Inflammatory macrophage treated with lipopolysaccharide for 4 hours (primary cell): ENCODE data around the gene CPE.
A peak's percentile ranks its signal among the peaks of the same experiment; 100 is the strongest.
"Not testable (repeated sequence)": the region's sequence is repeated elsewhere in the genome, so short reads cannot be mapped to it uniquely, and the experiment has no call there.

ENCODE experiments used
- DNase-seq: peaks from one replicate; pipeline ENCODE4 v3.0.0-alpha.2; 2020

CPE gene

GRCh38 chr4:165378745-165379677, at the start of gene CPE:
CPE (plus strand) TSS chr4:165379008; CDS start chr4:165379222, 214 bp downstream.
- DNase-seq, result peak; percentile 70

DNA sequence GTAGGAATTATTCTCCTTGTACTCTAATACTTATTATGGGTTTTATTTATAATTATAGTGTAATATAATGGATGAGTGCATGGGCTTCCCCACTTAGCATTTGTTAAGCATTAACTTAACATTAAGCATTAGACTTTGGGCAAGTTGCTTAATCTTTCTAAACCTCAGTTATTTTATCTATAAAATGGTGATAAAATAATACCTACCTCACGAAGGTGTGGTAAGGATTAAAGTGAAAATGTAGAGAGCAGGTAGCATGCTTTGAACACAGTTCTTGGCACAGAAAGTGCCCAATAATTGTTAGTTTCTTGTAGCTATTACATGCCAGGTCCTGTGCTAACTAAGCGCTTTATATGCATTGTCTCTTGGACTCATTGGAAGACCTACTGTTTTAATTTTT, 48.7 kb upstream of the CPE start:
- no peak for DNase-seq

- DNase-seq, result no peak
Observed at GRCh38 chr4:165330666-165331065, 48.1 kb upstream of the CPE start.

DNA sequence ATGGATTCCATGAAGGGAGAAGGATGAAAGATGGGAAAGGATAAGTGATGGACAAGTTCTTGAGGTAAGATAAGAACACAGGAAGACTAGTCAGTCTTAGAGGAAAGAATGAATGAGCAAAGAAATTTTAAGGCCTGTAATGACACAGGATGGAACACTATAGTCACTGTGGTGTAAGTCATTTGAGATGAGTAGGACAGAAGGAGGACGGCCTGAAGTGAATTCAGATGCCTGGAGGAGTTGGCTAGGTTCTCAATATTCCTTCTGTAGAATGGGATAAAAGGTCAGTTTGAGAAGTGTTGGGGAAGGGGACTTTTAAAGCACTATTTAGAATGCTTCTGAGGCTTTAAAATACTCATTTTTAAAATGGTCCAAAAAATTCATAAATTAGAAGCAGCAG, 47.4 kb upstream of the CPE start:
- no peak for DNase-seq

DNA sequence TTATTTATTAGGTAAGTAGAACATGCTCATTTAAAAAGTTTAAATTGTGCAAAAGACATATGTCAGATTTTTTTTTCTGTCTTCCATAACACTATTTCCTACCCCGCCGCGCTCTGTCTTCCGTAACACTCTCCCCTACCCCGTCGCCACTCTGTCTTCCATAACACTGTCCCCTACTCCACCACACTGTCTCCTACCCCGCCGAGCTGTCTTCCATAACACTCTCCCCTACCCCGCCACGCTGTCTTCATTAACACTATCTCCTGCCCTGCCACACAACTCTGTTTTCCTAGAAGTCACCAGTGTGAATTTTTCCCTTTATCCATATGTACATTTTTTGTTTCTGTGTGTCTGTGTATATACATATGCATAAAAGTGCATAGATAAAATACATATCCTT, 47.0 kb upstream of the CPE start:
- no peak for DNase-seq

GRCh38 chr4:165332502-165332901, 46.3 kb upstream of the CPE start:
- DNase-seq, result no peak

DNA sequence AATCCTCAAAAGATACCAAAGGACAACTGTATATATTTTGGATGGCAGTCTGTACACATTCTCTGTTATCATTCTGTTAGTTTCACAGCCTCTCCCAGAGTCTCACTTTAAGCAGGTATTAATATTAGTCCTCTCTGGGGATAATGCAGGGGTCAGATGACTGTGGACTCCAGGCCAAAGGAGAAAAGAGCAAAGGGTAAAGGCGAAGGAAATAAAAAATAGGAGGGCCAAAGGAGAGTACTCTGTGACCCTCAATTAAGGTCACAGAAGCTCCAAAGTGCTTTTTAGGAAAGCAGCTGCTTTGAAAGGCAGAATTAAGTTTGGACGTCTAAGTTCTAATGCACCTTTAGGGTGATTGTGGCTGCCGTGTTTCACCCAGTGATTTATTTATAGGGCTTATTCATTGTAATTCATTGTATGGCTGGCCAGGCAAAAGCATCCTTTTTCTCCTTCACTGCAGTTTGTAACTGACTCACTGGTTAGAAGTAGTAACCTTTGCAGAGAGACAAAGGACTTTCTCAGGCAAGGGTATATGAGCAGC, 43.6 kb upstream of the CPE start:
- no peak for DNase-seq

DNA sequence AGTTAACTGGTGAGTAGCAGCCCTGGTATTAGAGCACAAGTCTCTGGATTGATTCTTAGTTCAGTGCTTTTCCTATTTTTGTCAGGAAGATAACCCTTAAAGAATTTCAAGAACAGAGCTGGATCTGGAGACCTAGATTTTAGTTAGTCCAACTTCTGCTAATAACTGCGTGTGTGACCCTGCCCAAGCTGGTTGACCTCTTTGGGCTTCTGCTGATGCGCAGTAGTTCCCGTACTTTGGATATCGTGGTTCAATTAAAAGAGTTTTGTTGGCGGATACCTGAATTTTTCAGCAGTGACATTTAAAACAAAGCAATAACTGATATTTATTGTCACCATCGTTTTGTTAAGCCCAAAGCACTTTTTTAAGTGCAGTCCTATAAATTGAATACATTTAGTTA, 42.1 kb upstream of the CPE start:
- no peak for DNase-seq

DNA sequence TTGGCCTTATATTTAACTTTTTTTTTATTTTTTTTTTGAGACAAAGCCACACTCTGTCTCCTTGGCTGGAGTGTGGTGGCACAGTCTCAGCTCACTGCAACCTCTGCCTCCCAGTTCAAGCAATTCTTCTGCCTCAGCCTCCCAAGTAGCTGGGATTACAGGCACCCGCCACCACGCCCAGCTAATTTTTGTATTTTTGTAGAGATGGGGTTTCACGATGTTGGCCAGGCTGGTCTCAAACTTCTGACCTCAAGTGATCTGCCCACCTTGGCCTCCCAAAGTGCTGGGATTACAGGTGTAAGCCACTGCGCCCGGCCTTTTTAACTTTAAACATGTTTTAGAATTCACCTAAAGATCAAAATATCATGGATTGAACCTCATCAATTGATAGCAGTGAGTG, 36.5 kb upstream of the CPE start:
- DNase-seq, result not testable (repeated sequence)

GRCh38 chr4:165343353-165344191, 35.2 kb upstream of the CPE start:
- DNase-seq, result no peak

DNA sequence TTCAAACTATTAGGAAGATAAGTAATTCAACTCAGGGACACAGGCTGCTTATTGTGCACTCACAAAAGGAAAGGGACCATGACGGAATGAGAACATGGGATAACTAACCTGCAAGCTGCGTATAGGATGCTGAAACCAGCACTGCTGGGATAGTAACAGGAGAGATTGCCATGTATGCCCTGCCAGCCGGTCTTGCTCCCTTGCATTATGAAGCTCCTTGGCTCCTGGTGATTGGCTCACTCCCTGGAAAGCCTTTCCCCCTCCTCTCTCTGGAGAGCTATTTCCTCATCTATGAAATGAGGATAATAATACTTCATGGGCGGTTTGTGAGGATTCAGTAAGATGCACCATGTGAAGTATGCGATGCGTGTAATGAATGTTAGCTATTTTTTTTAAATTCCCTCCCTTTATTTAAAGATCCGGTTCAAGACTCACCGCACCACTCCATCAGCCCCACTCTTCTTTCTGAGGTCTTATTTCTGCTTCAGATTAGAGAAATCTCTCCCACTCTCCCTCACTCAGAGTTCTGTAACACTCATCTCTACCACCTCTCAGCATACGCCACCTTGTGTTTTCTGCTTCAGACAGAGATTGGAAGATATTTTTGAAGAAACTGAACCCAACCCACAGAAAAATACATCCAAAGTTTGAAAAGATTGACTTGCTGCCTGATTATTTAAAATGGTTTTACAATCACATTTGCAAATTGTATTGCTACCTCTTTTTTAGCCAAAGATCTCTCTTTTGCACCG, 33.0 kb upstream of the CPE start:
- DNase-seq, result no peak

- DNase-seq, result no peak
Observed at GRCh38 chr4:165347647-165348569, 30.9 kb upstream of the CPE start.

DNA sequence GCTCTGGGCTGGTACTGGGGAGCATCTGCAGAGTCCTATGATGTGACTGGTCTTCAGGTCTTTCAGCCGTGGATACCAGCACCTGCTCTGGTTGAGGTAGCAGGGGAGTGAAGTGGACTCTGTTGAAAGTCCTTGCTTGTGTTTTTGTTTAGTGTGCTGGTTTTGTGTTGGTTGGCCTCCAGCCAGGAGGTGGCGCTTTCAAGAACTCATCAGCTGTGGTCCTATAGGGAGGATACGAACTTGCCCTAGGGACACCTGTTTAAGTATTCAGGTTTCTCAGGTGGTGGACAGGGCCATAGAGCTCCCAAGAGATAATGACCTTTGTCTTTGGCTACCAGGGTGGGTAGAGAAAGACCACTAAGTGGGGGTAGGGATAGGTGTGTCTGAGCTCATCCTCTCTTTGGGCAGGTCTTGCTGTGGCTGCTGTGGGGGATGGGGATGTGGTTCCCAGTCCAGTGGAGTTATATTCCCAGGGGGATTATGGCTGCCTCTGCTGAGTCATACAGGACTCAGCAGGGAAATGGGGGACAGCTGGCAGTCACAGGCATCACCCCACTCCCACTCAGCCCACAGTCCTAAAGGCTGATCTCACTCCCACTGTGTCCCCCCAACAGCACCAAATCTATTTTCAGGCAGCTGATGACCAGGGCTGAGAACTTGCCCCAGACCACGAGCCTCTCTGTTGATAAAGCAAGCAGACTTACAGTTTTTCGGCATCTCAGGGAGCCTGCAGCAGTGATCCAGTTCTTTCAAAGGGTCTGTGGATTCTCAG, 27.3 kb upstream of the CPE start:
- no peak for DNase-seq

- peak; percentile 59 for DNase-seq
Observed at GRCh38 chr4:165355900-165356300, 22.9 kb upstream of the CPE start.

- peak; percentile 84 for DNase-seq
Observed at GRCh38 chr4:165359506-165359905, 19.3 kb upstream of the CPE start.

DNA sequence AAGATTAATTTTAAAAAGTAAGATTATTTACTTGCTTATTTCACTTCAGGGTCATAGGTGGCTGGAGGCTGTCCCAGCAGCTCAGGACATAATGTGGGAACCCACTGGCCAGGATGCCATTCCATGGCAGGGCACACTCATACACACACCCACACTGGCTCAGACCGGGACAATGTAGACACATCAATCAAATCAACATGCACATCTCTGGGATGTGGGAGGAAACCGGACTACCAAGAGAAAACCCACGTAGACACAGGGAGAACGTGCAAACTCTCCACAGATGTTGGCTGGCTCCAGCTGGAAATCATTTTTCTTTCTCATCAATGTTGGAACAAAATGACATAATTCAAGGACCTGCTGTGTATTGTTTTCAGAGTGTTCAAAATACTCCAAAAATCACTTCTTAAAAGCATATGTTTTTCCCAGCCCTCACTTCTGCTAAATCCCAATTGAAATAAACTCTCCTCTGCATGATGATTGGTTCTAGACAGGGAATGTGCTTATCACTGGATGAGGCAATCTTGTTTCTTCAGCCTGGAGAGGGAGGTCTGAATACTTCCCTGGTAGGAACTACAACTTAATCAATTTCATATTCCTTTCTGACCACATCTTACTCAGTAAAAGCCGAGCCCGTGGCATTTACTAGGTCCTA, 18.6 kb upstream of the CPE start:
- DNase-seq, result peak; percentile 43

DNA sequence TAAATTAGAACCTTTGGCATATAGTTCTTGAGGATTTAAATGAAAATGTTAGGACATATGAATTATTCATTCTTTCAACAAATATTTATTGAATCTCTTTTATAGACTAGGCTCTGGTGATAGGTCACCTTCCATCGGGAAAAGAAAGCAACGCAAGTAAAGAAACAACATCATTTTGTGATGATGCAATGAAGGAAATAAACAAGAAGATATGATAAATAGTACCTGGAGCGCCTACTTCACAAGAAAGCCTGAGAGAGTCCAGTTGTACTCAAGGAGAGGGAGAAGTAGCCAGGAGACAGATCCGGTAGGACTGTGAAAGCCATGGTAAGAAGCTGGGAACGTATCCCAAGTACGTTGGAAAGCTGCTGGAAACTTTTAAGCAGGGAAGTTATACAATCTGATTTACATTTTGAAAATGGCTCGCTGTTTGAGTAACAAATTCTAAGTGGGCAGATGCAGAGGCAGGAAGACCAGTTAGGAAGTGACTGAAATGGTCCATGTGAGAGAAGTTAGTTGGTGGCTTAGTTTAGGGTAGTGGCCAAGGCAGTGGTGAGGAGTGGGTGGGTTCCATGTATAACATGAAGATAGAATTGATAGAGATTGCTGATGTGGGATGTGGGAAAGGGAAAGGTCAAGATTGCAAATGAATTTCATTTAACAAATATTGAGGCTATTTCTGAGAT, 17.7 kb upstream of the CPE start:
- peak; percentile 68 for DNase-seq

- DNase-seq, result no peak
Observed at GRCh38 chr4:165361810-165362209, 17.0 kb upstream of the CPE start.

DNA sequence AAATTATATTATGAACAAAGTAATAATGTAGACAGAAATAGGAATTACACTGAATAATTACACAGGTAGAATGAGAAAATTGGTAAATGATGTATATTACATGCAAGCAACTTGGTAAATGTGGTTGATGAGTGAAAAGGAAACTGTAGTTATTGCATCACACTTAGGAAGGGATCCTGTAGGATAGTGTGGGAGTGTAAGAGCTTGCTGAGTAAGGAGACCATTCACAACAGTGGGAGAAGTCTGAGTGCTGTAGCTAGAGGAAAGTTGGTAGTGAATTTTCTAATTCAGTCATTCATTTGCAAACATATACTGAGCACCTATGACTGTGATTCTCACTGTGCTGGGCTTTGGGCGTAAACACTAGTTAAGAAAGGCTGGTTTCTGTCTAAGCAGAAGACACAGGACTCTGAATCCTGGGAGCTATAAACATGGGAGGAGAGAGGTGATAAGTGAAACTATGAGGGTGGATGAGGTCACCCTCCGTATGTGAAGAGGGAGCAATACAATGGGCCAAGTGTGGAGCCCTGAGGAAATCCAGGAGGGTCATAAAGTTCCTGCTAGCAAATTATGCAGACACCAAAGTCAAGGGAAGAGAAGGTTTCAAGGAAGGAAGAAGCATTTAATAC, 14.2 kb upstream of the CPE start:
- peak; percentile 56 for DNase-seq
